ENCODE measurements around the gene SLC25A23. TPM values are rescaled to one million over a fixed set of nuclear protein-coding genes. Genes with fewer than 3 reads are reported as not detected.

SLC25A23 gene
- total and polyA plus RNA-seq, 2 donors from 2014 or later: 69.2 to 76.6 TPM

DNA sequence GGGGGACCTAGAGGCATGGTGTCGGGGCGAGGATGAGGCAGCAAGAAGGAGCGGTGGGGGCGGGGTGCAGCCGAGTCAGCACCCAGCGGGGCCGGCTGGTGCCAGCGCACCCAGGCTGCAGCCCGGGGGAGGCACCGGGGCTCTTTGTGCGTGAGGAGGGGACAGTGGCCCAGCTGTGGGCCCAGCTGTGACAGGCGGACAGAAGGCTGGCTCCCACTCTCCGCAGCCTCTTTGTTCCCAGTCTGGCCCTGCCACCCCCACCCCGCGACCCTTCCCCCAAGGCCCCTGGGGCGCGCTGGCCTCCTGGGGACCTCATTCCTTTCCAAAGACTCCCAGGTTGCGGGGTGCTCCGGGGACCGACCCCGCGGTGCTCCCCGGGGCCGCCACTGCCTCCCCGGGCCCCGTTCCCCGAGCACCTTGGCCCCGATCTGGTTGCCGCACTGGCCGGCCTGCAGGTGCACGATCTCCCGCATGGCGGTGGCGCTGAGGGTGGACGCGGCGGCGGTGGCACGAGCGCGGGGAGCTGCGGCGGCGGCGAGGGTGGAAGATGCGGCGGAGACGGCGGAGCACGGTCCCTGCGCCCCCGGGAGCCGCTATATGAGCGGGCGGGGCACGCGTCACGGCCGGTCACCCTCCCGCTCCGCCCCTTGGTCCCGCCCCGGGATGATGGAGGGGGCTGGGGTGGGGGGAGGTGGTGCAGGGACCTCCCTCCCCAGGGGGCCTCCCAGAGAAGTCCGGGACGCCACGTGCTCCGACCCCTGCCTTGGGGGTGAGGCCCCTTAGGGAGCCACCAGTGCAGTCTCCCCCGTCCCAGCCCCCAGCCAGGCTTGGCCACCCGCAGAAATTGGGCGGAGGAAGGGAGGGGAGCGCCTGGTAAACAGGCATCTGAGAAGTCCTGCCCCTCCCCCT is 42.4 kb upstream of the SLC25A23 start, which contains the start of gene TUBB4A:
Gene TUBB4A (minus strand): TSS at position 570 of the 909 bp plus-strand sequence. CDS start 97 bp downstream, at position 473.
- no peaks in the 10 kb centered on the region for H3K4me1 ChIP-seq (ENCODE audit: control insufficient read depth in 2 of 3, insufficient read depth in 2 of 3, low read depth in 1 of 3, low read length in 3 of 3)
- TF ChIP-seq, protein P1, sequence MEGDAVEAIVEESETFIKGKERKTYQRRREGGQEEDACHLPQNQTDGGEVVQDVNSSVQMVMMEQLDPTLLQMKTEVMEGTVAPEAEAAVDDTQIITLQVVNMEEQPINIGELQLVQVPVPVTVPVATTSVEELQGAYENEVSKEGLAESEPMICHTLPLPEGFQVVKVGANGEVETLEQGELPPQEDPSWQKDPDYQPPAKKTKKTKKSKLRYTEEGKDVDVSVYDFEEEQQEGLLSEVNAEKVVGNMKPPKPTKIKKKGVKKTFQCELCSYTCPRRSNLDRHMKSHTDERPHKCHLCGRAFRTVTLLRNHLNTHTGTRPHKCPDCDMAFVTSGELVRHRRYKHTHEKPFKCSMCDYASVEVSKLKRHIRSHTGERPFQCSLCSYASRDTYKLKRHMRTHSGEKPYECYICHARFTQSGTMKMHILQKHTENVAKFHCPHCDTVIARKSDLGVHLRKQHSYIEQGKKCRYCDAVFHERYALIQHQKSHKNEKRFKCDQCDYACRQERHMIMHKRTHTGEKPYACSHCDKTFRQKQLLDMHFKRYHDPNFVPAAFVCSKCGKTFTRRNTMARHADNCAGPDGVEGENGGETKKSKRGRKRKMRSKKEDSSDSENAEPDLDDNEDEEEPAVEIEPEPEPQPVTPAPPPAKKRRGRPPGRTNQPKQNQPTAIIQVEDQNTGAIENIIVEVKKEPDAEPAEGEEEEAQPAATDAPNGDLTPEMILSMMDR (IDR thresholded peaks at IDR 0.05; ENCODE audit: borderline replicate concordance, extremely low read depth, insufficient read depth): no peak
- H3K9me3 ChIP-seq (ENCODE audit: control insufficient read depth in 2 of 3, insufficient read depth in 1 of 3, low read length in 3 of 3): no peaks in the 10 kb centered on the region
- H3K27ac ChIP-seq (ENCODE audit: low read depth in 2 of 2, low read length in 2 of 2): no peak within 1 kb of the TSS
- DNase-seq: peak in 4 of 5 donors; percentile 57 to 84 (median 67)
- intact Hi-C loops (cut with DNase I): no loop called here
- no peaks in the 10 kb centered on the region for H3K36me3 ChIP-seq (ENCODE audit: control insufficient read depth in 2 of 3, insufficient read depth in 3 of 3, low read length in 3 of 3)
- H3K4me3 ChIP-seq (ENCODE audit: low read length in 3 of 3): peak within 1 kb of the TSS in 2 of 3 donors; percentile 26 to 43
- no peak for FAIRE-seq
- H3K27me3 ChIP-seq (ENCODE audit: control insufficient read depth, insufficient read depth, low read length): peaks cover 3% of the 10 kb centered on the region
- H3K9ac ChIP-seq (ENCODE audit: low read length in 3 of 3): no peak within 1 kb of the TSS

DNA sequence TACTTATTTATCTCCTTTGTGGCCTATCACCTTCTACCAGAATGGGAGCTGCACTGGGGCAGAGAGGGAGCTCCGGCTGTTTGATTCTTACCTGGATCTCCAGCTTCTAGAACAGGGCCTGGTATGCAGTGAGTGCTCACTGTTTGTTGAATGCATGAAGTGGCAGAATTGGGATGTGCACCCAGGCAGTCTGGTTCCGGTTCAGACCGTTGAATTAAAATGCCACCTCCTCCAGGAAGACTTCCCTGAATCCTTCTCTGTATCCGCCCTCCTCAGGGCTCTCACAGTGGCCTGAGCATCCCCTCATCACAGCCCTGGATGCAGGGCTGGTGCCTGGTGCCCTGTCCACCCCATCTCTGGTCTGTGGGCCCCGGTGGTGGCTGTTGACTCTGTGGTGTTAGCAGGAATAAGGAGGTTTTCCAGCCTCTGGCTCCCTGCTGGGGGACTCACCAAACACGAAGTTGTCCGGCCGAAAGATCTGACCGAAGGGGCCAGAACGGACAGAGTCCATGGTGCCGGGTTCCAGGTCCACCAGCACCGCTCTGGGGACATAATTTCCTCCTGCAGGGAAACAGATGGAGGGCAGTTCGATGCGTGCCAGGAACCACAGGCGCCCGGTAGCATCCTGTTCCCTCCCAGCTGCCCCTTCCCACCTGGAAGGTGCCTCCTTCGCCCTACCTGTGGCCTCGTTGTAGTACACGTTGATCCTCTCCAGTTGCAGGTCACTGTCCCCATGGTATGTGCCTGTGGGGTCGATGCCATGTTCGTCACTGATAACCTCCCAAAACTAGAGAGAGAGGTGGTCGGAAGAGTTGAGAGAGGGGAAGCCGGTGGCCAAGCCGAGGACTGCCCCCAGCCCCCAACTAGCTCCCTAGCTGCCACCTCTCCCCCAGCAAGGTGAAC is 41.5 kb upstream of the SLC25A23 start:
- no peaks in the 10 kb centered on the region for H3K4me1 ChIP-seq (ENCODE audit: control insufficient read depth in 2 of 3, insufficient read depth in 2 of 3, low read depth in 1 of 3, low read length in 3 of 3)
- FAIRE-seq (no peak), DNase-seq (no peak)
- H3K27ac ChIP-seq (ENCODE audit: low read depth in 2 of 2, low read length in 2 of 2): no peak overlapping the region
- peaks cover 3% of the 10 kb centered on the region for H3K27me3 ChIP-seq (ENCODE audit: control insufficient read depth, insufficient read depth, low read length)
- TF ChIP-seq, protein P1 (IDR thresholded peaks at IDR 0.05; ENCODE audit: borderline replicate concordance, extremely low read depth, insufficient read depth): no peak
- H3K9ac ChIP-seq (ENCODE audit: low read length in 3 of 3): no peak overlapping the region
- no peaks in the 10 kb centered on the region for H3K9me3 ChIP-seq (ENCODE audit: control insufficient read depth in 2 of 3, insufficient read depth in 1 of 3, low read length in 3 of 3)
- intact Hi-C loops (cut with DNase I): no loop called here
- peak overlapping the region in 2 of 3 donors; percentile 26 to 43 for H3K4me3 ChIP-seq (ENCODE audit: low read length in 3 of 3)
- H3K36me3 ChIP-seq (ENCODE audit: control insufficient read depth in 2 of 3, insufficient read depth in 3 of 3, low read length in 3 of 3): no peaks in the 10 kb centered on the region

DNA sequence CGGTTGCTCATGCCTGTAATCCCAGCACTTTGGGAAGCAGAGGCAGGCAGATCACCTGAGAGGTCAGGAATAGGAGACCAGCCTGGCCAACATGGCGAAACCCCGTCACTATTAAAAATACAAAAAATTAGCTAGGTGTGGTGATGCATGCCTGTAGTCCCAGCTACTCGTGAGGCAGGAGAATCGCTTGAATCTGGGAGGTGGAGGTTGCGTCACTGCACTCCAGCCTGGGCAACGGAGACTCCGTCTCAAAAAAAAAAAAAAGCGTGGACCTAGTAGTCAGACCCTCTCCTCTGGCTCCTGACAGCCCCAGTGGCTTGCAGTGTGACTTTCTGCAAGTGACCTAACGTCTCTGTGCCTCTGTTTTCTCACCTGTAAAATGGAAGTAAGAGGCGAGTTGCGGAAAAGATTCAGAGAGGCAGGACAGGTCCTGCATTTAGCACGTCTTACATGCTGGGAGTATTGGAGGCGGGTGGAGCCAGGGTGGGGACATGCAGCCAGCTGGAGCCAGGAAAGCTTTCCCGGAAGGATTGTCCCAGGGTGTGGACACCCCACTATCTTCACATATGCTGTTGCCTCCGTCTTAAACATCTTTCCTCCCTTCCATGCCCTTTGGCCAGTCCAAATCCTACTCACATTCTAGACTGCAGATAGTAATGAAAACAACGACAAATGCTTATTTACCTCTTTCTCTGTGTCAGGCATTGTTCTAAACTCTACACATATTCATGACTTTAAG is 39.6 kb upstream of the SLC25A23 start:
- H3K4me1 ChIP-seq (ENCODE audit: control insufficient read depth in 2 of 3, insufficient read depth in 2 of 3, low read depth in 1 of 3, low read length in 3 of 3): no peaks in the 10 kb centered on the region
- H3K4me3 ChIP-seq (ENCODE audit: low read length in 3 of 3): no peak overlapping the region
- no peak overlapping the region for H3K9ac ChIP-seq (ENCODE audit: low read length in 3 of 3)
- H3K36me3 ChIP-seq (ENCODE audit: control insufficient read depth in 2 of 3, insufficient read depth in 3 of 3, low read length in 3 of 3): no peaks in the 10 kb centered on the region
- DNase-seq (no peak), FAIRE-seq (no peak)
- intact Hi-C loops (cut with DNase I): no loop called here
- no peak overlapping the region for H3K27ac ChIP-seq (ENCODE audit: low read depth in 2 of 2, low read length in 2 of 2)
- no peaks in the 10 kb centered on the region for H3K9me3 ChIP-seq (ENCODE audit: control insufficient read depth in 2 of 3, insufficient read depth in 1 of 3, low read length in 3 of 3)
- H3K27me3 ChIP-seq (ENCODE audit: control insufficient read depth, insufficient read depth, low read length): peaks cover 3% of the 10 kb centered on the region
- TF ChIP-seq, protein P1 (IDR thresholded peaks at IDR 0.05; ENCODE audit: borderline replicate concordance, extremely low read depth, insufficient read depth): no peak
